ENCODE measurements around the gene NTM.

Gene NTM

GRCh38 chr11:132351050-132351449, 980.6 kb downstream of the NTM start:
- Histone ChIP-seq H3K4me1 (ENCODE audit: insufficient read depth, low read length, poor library complexity, severe bottlenecking) (no peaks in the 10 kb centered on the region), H2AFZ (ENCODE audit: low read length) (no peak overlapping the region), H3K36me3 (ENCODE audit: insufficient read depth, low read length) (no peaks in the 10 kb centered on the region), H3K9ac (ENCODE audit: low read depth, low read length, poor library complexity, severe bottlenecking) (no peak overlapping the region), H3K4me3 (ENCODE audit: low read length, poor library complexity, severe bottlenecking) (no peak overlapping the region), H3K9me3 (ENCODE audit: insufficient read depth, low read depth, low read length) (no peaks in the 10 kb centered on the region; the same call in 1 of the 2 replicates), H3K4me2 (ENCODE audit: low read depth, low read length, poor library complexity, severe bottlenecking) (no peak overlapping the region), H3K79me2 (ENCODE audit: insufficient read depth, low read length) (no peaks in the 10 kb centered on the region), H3F3A (ENCODE audit: low read depth) (no peaks in the 10 kb centered on the region), H4K20me1 (ENCODE audit: insufficient read depth, low read length, poor library complexity, severe bottlenecking) (no peaks in the 10 kb centered on the region), H3K9me2 (replicated peaks; ENCODE audit: low read depth, low read length) (no peaks in the 10 kb centered on the region), H3K27me3 (ENCODE audit: insufficient read depth, low read length, poor library complexity, severe bottlenecking) (no peaks in the 10 kb centered on the region)
- TF ChIP-seq EZH2phosphoT487 (IDR thresholded peaks at IDR 0.05; ENCODE audit: borderline replicate concordance) (no peak), CTCF (conservative IDR thresholded peaks at IDR 0.05; ENCODE audit: low read length) (no peak)

- H3K79me2 ChIP-seq (ENCODE audit: insufficient read depth, low read length) = no peaks in the 10 kb centered on the region
- no peak overlapping the region for H2AFZ ChIP-seq (ENCODE audit: low read length)
- H3K4me2 ChIP-seq (ENCODE audit: low read depth, low read length, poor library complexity, severe bottlenecking) = no peak overlapping the region
- H3F3A ChIP-seq (ENCODE audit: low read depth) = no peaks in the 10 kb centered on the region
- no peaks in the 10 kb centered on the region for H3K36me3 ChIP-seq (ENCODE audit: insufficient read depth, low read length)
- no peaks in the 10 kb centered on the region for H3K9me2 ChIP-seq (replicated peaks; ENCODE audit: low read depth, low read length)
- H3K9me3 ChIP-seq (ENCODE audit: insufficient read depth, low read depth, low read length) = peaks cover 4% of the 10 kb centered on the region; the same call in 1 of the 2 replicates
- H3K4me3 ChIP-seq (ENCODE audit: low read length, poor library complexity, severe bottlenecking) = no peak overlapping the region
- H3K4me1 ChIP-seq (ENCODE audit: insufficient read depth, low read length, poor library complexity, severe bottlenecking) = no peaks in the 10 kb centered on the region
- H3K9ac ChIP-seq (ENCODE audit: low read depth, low read length, poor library complexity, severe bottlenecking) = no peak overlapping the region
- no peaks in the 10 kb centered on the region for H4K20me1 ChIP-seq (ENCODE audit: insufficient read depth, low read length, poor library complexity, severe bottlenecking)
- no peaks in the 10 kb centered on the region for H3K27me3 ChIP-seq (ENCODE audit: insufficient read depth, low read length, poor library complexity, severe bottlenecking)
- TF ChIP-seq CTCF (conservative IDR thresholded peaks at IDR 0.05; ENCODE audit: low read length) (no peak), EZH2phosphoT487 (IDR thresholded peaks at IDR 0.05; ENCODE audit: borderline replicate concordance) (no peak)
Measured at GRCh38 chr11:132352497-132352896, 982.1 kb downstream of the NTM start.

GRCh38 chr11:132353255-132353654, 982.8 kb downstream of the NTM start:
- Histone ChIP-seq H3K9me3 (ENCODE audit: insufficient read depth, low read depth, low read length) (peaks cover 4% of the 10 kb centered on the region; the same call in 1 of the 2 replicates), H3K79me2 (ENCODE audit: insufficient read depth, low read length) (no peaks in the 10 kb centered on the region), H2AFZ (ENCODE audit: low read length) (no peak overlapping the region), H3K36me3 (ENCODE audit: insufficient read depth, low read length) (no peaks in the 10 kb centered on the region), H3F3A (ENCODE audit: low read depth) (no peaks in the 10 kb centered on the region), H3K27me3 (ENCODE audit: insufficient read depth, low read length, poor library complexity, severe bottlenecking) (no peaks in the 10 kb centered on the region), H4K20me1 (ENCODE audit: insufficient read depth, low read length, poor library complexity, severe bottlenecking) (no peaks in the 10 kb centered on the region), H3K4me3 (ENCODE audit: low read length, poor library complexity, severe bottlenecking) (no peak overlapping the region), H3K4me2 (ENCODE audit: low read depth, low read length, poor library complexity, severe bottlenecking) (no peak overlapping the region), H3K9me2 (replicated peaks; ENCODE audit: low read depth, low read length) (no peaks in the 10 kb centered on the region), H3K9ac (ENCODE audit: low read depth, low read length, poor library complexity, severe bottlenecking) (no peak overlapping the region), H3K4me1 (ENCODE audit: insufficient read depth, low read length, poor library complexity, severe bottlenecking) (no peaks in the 10 kb centered on the region)
- no peak for TF ChIP-seq CTCF (conservative IDR thresholded peaks at IDR 0.05; ENCODE audit: low read length)
- no peak for TF ChIP-seq EZH2phosphoT487 (IDR thresholded peaks at IDR 0.05; ENCODE audit: borderline replicate concordance)

Measured in Loucy (cell line).